CD4-positive, alpha-beta T cell treated with Interleukin-17A for 1 hour (primary cell): ENCODE results near the gene RUNDC3A.
A peak's percentile ranks its signal among the peaks of the same experiment; 100 is the strongest.
"Not testable (repeated sequence)": the region's sequence is repeated elsewhere in the genome, so short reads cannot be mapped to it uniquely, and the experiment has no call there.

ENCODE experiments used
- DNase-seq: peaks from one replicate; pipeline ENCODE4 v3.0.0-alpha.2; 2020

Gene RUNDC3A

GRCh38 chr17:44346064-44346844 lies 37.9 kb downstream of the RUNDC3A start:
- DNase-seq, result no peak

GRCh38 chr17:44347206-44348055 lies 39.0 kb downstream of the RUNDC3A start:
- DNase-seq, result not testable (repeated sequence)

- peak; percentile 27 for DNase-seq
These were observed 40.0 kb downstream of the RUNDC3A start for GRCh38 chr17:44348234-44348987.

GRCh38 chr17:44348988-44349364 lies 40.6 kb downstream of the RUNDC3A start:
- no peak for DNase-seq

GRCh38 chr17:44349553-44350070 lies 41.2 kb downstream of the RUNDC3A start:
- DNase-seq, result no peak

GRCh38 chr17:44350733-44351226 lies 42.4 kb downstream of the RUNDC3A start:
- DNase-seq, result peak; percentile 75

GRCh38 chr17:44351464-44351863 lies 43.1 kb downstream of the RUNDC3A start:
- no peak for DNase-seq

- DNase-seq, result no peak
These were observed 43.8 kb downstream of the RUNDC3A start for GRCh38 chr17:44351961-44352827.

- DNase-seq, result no peak
These were observed 44.6 kb downstream of the RUNDC3A start for GRCh38 chr17:44352828-44353671.

- DNase-seq, result peak; percentile 21
These were observed 45.4 kb downstream of the RUNDC3A start for GRCh38 chr17:44353672-44354331.

GRCh38 chr17:44354582-44355561 lies 46.5 kb downstream of the RUNDC3A start:
- peak; percentile 59 for DNase-seq

- DNase-seq, result no peak
These were observed 47.3 kb downstream of the RUNDC3A start for GRCh38 chr17:44355642-44356099.

GRCh38 chr17:44356241-44356640 lies 47.8 kb downstream of the RUNDC3A start:
- DNase-seq, result no peak

- DNase-seq, result no peak
These were observed 49.7 kb downstream of the RUNDC3A start for GRCh38 chr17:44358066-44358465.

GRCh38 chr17:44359006-44359405 lies 50.6 kb downstream of the RUNDC3A start:
- DNase-seq, result no peak

GRCh38 chr17:44359458-44360143 lies 51.2 kb downstream of the RUNDC3A start:
- no peak for DNase-seq

- no peak for DNase-seq
These were observed 51.7 kb downstream of the RUNDC3A start for GRCh38 chr17:44360144-44360533.

GRCh38 chr17:44360826-44361225 lies 52.4 kb downstream of the RUNDC3A start:
- DNase-seq, result no peak
